Measurements from ENCODE around the gene SLC2A11.

Gene SLC2A11

DNA sequence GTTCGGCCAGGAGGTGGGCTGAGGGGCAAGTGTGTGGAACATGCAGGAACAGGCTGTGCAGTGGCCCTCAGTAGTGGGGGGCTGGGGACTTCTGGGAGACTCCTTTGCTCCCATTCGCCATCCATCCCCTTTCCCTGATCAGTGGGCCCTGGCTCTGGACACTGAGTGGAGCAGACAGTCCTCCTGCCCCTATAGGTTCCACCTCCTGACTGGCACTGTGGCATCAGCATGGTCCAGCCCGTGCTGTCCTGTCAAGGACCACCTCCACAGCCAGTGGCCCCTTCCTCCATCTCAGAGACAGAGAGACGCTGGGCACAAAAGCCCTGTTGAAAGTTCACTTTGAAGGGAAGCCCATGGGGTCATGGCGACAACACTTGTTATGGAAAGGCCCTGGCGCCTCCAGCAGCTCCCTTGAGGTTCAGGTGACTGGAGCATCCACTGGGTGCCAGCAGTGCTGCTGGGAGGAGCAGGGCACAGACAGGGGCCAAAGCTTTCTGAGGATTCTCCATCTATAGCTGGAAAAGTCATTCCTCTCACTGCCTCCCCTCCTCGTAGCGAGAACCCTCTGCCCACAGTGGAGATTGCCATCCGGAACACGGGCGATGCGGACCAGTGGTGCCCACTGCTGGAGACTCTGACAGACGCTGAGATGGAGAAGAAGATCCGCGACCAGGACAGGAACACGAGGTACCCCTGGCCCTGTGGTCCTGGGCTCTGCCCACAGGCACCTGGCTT lies 24.5 kb upstream of the SLC2A11 start:
- no peaks in the 10 kb centered on the region for H3K27me3 ChIP-seq (ENCODE audit: control insufficient read depth in 3 of 3, insufficient read depth in 3 of 3, low read depth in 1 of 3, low read length in 3 of 3)
- no peak overlapping the region for H3K18ac ChIP-seq (ENCODE audit: low read length)
- no peak for DNase-seq (ENCODE audit: low spot score)
- WGBS, 2 donors (ENCODE audit: extremely low coverage in 2 of 2, insufficient read length in 2 of 2, insufficient replicate concordance in 1 of 2), result no CpG with 5 or more reads among the region's 16 CpGs
- H4K91ac ChIP-seq (ENCODE audit: low read depth, low read length, poor library complexity), result no peak overlapping the region
- peaks cover 3 to 4% of the 10 kb centered on the region in 2 donors for H3K4me1 ChIP-seq (ENCODE audit: control insufficient read depth in 2 of 2, insufficient read depth in 1 of 2, low read depth in 1 of 2, low read length in 2 of 2)
- H3K4ac ChIP-seq (ENCODE audit: low read length), result no peak overlapping the region
- no peak overlapping the region for H4K8ac ChIP-seq (ENCODE audit: low read depth, low read length)
- peak overlapping the region; percentile 12 for H3K9ac ChIP-seq (ENCODE audit: low read depth, low read length, poor library complexity)
- no peak overlapping the region for H3K27ac ChIP-seq (replicated peaks; ENCODE audit: low read length)
- H3K4me2 ChIP-seq (ENCODE audit: insufficient read depth, low read length, poor library complexity, severe bottlenecking), result no peak overlapping the region
- H3K36me3 ChIP-seq (replicated peaks in 1 of 2; ENCODE audit: control insufficient read depth in 2 of 2, insufficient read depth in 2 of 2, low read length in 2 of 2), result peaks cover 50 to 81% of the 10 kb centered on the region in 2 donors
- no peak overlapping the region for H2BK12ac ChIP-seq (ENCODE audit: low read length)
- H2BK120ac ChIP-seq (ENCODE audit: low read depth, low read length), result no peak overlapping the region
- H2AFZ ChIP-seq (ENCODE audit: low read length), result no peak overlapping the region
- peaks cover 6% of the 10 kb centered on the region for H3K79me1 ChIP-seq (ENCODE audit: low read depth, low read length)
- no peaks in the 10 kb centered on the region for H3K9me3 ChIP-seq (replicated peaks in 1 of 2; ENCODE audit: control insufficient read depth in 2 of 2, insufficient read depth in 1 of 2, low read depth in 1 of 2, low read length in 2 of 2)
- H2BK15ac ChIP-seq (ENCODE audit: low read length), result no peak overlapping the region
- H2AK5ac ChIP-seq (ENCODE audit: low read depth, low read length), result no peak overlapping the region
- peak overlapping the region; percentile 73 for H3K14ac ChIP-seq (ENCODE audit: low read length)
- H2BK5ac ChIP-seq (ENCODE audit: low read length), result no peak overlapping the region
- H3K23ac ChIP-seq (ENCODE audit: low read depth, low read length, poor library complexity), result no peak overlapping the region
- H3K4me3 ChIP-seq (ENCODE audit: low read length in 2 of 2), result no peak overlapping the region

DNA sequence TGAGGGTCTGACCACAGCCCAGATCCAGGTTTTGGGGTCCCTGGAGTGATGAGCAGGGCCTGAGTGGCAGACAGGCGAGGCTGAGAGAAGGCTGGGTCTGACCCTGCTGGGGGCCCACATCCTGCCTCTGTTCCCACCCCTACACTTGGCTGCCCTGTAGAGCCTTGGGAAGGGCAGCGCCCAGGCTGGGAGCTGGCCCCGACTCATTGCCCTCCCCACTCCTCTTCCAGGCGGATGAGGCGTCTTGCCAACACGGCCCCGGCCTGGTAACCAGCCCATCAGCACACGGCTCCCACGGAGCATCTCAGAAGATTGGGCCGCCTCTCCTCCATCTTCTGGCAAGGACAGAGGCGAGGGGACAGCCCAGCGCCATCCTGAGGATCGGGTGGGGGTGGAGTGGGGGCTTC lies 23.8 kb upstream of the SLC2A11 start:
- H3K79me1 ChIP-seq (ENCODE audit: low read depth, low read length), result peaks cover 6% of the 10 kb centered on the region
- H4K91ac ChIP-seq (ENCODE audit: low read depth, low read length, poor library complexity), result no peak overlapping the region
- H3K27me3 ChIP-seq (ENCODE audit: control insufficient read depth in 3 of 3, insufficient read depth in 3 of 3, low read depth in 1 of 3, low read length in 3 of 3), result no peaks in the 10 kb centered on the region
- no peak for DNase-seq (ENCODE audit: low spot score)
- no peak overlapping the region for H3K4me3 ChIP-seq (ENCODE audit: low read length in 2 of 2)
- no peaks in the 10 kb centered on the region for H3K9me3 ChIP-seq (replicated peaks in 1 of 2; ENCODE audit: control insufficient read depth in 2 of 2, insufficient read depth in 1 of 2, low read depth in 1 of 2, low read length in 2 of 2)
- no peak overlapping the region for H3K27ac ChIP-seq (replicated peaks; ENCODE audit: low read length)
- no peak overlapping the region for H2AK5ac ChIP-seq (ENCODE audit: low read depth, low read length)
- no peak overlapping the region for H2BK120ac ChIP-seq (ENCODE audit: low read depth, low read length)
- no peak overlapping the region for H2BK12ac ChIP-seq (ENCODE audit: low read length)
- H3K4me2 ChIP-seq (ENCODE audit: insufficient read depth, low read length, poor library complexity, severe bottlenecking), result no peak overlapping the region
- H4K8ac ChIP-seq (ENCODE audit: low read depth, low read length), result no peak overlapping the region
- no peak overlapping the region for H2BK15ac ChIP-seq (ENCODE audit: low read length)
- peaks cover 46 to 74% of the 10 kb centered on the region in 2 donors for H3K36me3 ChIP-seq (replicated peaks in 1 of 2; ENCODE audit: control insufficient read depth in 2 of 2, insufficient read depth in 2 of 2, low read length in 2 of 2)
- no peak overlapping the region for H2BK5ac ChIP-seq (ENCODE audit: low read length)
- no peak overlapping the region for H3K18ac ChIP-seq (ENCODE audit: low read length)
- no peak overlapping the region for H2AFZ ChIP-seq (ENCODE audit: low read length)
- no peak overlapping the region for H3K14ac ChIP-seq (ENCODE audit: low read length)
- H3K4ac ChIP-seq (ENCODE audit: low read length), result no peak overlapping the region
- H3K23ac ChIP-seq (ENCODE audit: low read depth, low read length, poor library complexity), result no peak overlapping the region
- no CpG with 5 or more reads among the region's 13 CpGs for WGBS, 2 donors (ENCODE audit: extremely low coverage in 2 of 2, insufficient read length in 2 of 2, insufficient replicate concordance in 1 of 2)
- peaks cover 4 to 5% of the 10 kb centered on the region in 2 donors for H3K4me1 ChIP-seq (ENCODE audit: control insufficient read depth in 2 of 2, insufficient read depth in 1 of 2, low read depth in 1 of 2, low read length in 2 of 2)
- H3K9ac ChIP-seq (ENCODE audit: low read depth, low read length, poor library complexity), result no peak overlapping the region

DNA sequence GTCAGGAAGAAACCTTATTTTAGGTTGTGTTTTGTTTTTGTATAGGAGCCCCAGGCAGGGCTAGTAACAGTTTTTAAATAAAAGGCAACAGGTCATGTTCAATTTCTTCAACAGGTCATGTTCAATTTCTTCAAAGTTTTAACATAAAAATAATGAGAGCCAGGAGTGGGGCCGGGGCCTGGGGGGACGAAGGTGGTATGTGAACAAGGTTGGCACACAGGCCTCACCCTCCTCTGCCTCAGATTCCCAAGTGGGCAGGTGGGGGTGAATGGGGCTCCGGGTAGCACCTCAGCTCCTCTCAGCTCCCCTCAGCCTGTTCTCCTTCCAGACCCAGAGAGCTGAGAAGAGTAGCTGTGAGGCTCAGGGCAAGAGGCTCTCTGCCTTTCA lies 23.3 kb upstream of the SLC2A11 start:
- WGBS, 2 donors (ENCODE audit: extremely low coverage in 2 of 2, insufficient read length in 2 of 2, insufficient replicate concordance in 1 of 2), result no CpG with 5 or more reads among the region's 3 CpGs
- Histone ChIP-seq H3K4me3 (ENCODE audit: low read length in 2 of 2) (no peak overlapping the region), H3K4me2 (ENCODE audit: insufficient read depth, low read length, poor library complexity, severe bottlenecking) (no peak overlapping the region), H3K27me3 (ENCODE audit: control insufficient read depth in 3 of 3, insufficient read depth in 3 of 3, low read depth in 1 of 3, low read length in 3 of 3) (no peaks in the 10 kb centered on the region), H3K4ac (ENCODE audit: low read length) (no peak overlapping the region), H4K91ac (ENCODE audit: low read depth, low read length, poor library complexity) (no peak overlapping the region), H2BK5ac (ENCODE audit: low read length) (no peak overlapping the region), H3K27ac (replicated peaks; ENCODE audit: low read length) (no peak overlapping the region), H3K9ac (ENCODE audit: low read depth, low read length, poor library complexity) (no peak overlapping the region), H2BK120ac (ENCODE audit: low read depth, low read length) (no peak overlapping the region), H3K18ac (ENCODE audit: low read length) (no peak overlapping the region), H2BK12ac (ENCODE audit: low read length) (no peak overlapping the region), H2AK5ac (ENCODE audit: low read depth, low read length) (no peak overlapping the region), H3K9me3 (replicated peaks in 1 of 2; ENCODE audit: control insufficient read depth in 2 of 2, insufficient read depth in 1 of 2, low read depth in 1 of 2, low read length in 2 of 2) (no peaks in the 10 kb centered on the region), H3K23ac (ENCODE audit: low read depth, low read length, poor library complexity) (no peak overlapping the region), H2AFZ (ENCODE audit: low read length) (no peak overlapping the region), H3K14ac (ENCODE audit: low read length) (no peak overlapping the region), H3K36me3 (replicated peaks in 1 of 2; ENCODE audit: control insufficient read depth in 2 of 2, insufficient read depth in 2 of 2, low read length in 2 of 2) (peaks cover 41 to 70% of the 10 kb centered on the region in 2 donors), H2BK15ac (ENCODE audit: low read length) (no peak overlapping the region), H4K8ac (ENCODE audit: low read depth, low read length) (no peak overlapping the region), H3K79me1 (ENCODE audit: low read depth, low read length) (peaks cover 6% of the 10 kb centered on the region), H3K4me1 (ENCODE audit: control insufficient read depth in 2 of 2, insufficient read depth in 1 of 2, low read depth in 1 of 2, low read length in 2 of 2) (peaks cover 4 to 7% of the 10 kb centered on the region in 2 donors)
- DNase-seq (ENCODE audit: low spot score), result no peak

DNA sequence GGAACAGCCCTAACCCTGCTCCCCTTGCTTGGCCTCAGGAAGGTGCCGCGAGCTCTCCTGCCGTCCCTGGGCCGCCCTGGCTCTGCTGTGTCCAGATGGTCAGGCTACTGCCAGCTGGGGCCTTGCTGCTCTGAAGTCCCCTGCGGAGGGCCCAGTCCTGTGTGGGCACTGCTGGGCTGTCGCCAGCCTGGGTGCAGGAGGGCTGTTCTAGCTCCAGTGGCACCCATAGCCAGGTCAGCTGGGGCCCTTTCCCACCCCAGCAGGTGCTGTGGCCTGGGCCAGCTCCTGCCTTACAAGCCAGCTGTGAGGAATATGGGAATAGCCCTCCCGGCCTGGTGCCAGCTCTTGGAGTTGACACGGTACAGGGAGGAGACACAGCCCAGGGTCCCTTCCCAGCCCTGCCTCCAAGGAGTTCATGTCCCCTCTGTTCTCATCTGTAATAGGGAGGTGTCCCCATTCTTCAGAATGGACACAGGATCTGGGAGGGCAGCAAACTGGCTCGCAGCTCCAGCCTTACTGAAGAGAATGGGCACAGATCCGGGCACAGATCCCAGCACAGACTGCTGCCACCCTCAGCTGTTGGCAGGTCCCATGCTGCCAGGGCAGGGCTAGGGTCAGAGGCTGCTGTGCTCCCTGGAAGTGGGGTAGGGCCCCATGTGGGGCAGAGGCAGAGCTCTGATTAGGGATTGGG lies 22.7 kb upstream of the SLC2A11 start:
- no peak overlapping the region for H3K23ac ChIP-seq (ENCODE audit: low read depth, low read length, poor library complexity)
- no peak for DNase-seq (ENCODE audit: low spot score)
- no peak overlapping the region for H2AFZ ChIP-seq (ENCODE audit: low read length)
- no peak overlapping the region for H3K18ac ChIP-seq (ENCODE audit: low read length)
- H4K8ac ChIP-seq (ENCODE audit: low read depth, low read length), result no peak overlapping the region
- no peak overlapping the region for H4K91ac ChIP-seq (ENCODE audit: low read depth, low read length, poor library complexity)
- H3K4ac ChIP-seq (ENCODE audit: low read length), result no peak overlapping the region
- peaks cover 0 to 2% (median 0%) of the 10 kb centered on the region in 3 experiments for H3K27me3 ChIP-seq (ENCODE audit: control insufficient read depth in 3 of 3, insufficient read depth in 3 of 3, low read depth in 1 of 3, low read length in 3 of 3)
- H2AK5ac ChIP-seq (ENCODE audit: low read depth, low read length), result no peak overlapping the region
- H2BK120ac ChIP-seq (ENCODE audit: low read depth, low read length), result no peak overlapping the region
- H2BK15ac ChIP-seq (ENCODE audit: low read length), result no peak overlapping the region
- peaks cover 39 to 64% of the 10 kb centered on the region in 2 donors for H3K36me3 ChIP-seq (replicated peaks in 1 of 2; ENCODE audit: control insufficient read depth in 2 of 2, insufficient read depth in 2 of 2, low read length in 2 of 2)
- H3K9me3 ChIP-seq (replicated peaks in 1 of 2; ENCODE audit: control insufficient read depth in 2 of 2, insufficient read depth in 1 of 2, low read depth in 1 of 2, low read length in 2 of 2), result no peaks in the 10 kb centered on the region
- H3K4me1 ChIP-seq (ENCODE audit: control insufficient read depth in 2 of 2, insufficient read depth in 1 of 2, low read depth in 1 of 2, low read length in 2 of 2), result peaks cover 4 to 8% of the 10 kb centered on the region in 2 donors
- no peak overlapping the region for H3K9ac ChIP-seq (ENCODE audit: low read depth, low read length, poor library complexity)
- H3K4me3 ChIP-seq (ENCODE audit: low read length in 2 of 2), result no peak overlapping the region
- H3K14ac ChIP-seq (ENCODE audit: low read length), result no peak overlapping the region
- no peak overlapping the region for H3K4me2 ChIP-seq (ENCODE audit: insufficient read depth, low read length, poor library complexity, severe bottlenecking)
- no peak overlapping the region for H2BK5ac ChIP-seq (ENCODE audit: low read length)
- H3K27ac ChIP-seq (replicated peaks; ENCODE audit: low read length), result no peak overlapping the region
- no peak overlapping the region for H2BK12ac ChIP-seq (ENCODE audit: low read length)
- peaks cover 6% of the 10 kb centered on the region for H3K79me1 ChIP-seq (ENCODE audit: low read depth, low read length)
- WGBS, 2 donors (ENCODE audit: extremely low coverage in 2 of 2, insufficient read length in 2 of 2, insufficient replicate concordance in 1 of 2), result no CpG with 5 or more reads among the region's 10 CpGs

Measured in neuronal stem cell (in vitro differentiated cells).